ENCODE results near the gene SMAD3.

Gene SMAD3

GRCh38 chr15:67192185-67192820 is 126.9 kb downstream of the SMAD3 start:
- H3K27ac ChIP-seq (ENCODE audit: low read depth, low read length) = no peak overlapping the region
- H3K18ac ChIP-seq (ENCODE audit: low read length) = no peak overlapping the region
- no peak for DNase-seq
- no peak overlapping the region for H3K4me2 ChIP-seq (ENCODE audit: low read length)
- H3K4me1 ChIP-seq (ENCODE audit: control insufficient read depth, low read depth, low read length) = no peaks in the 10 kb centered on the region
- no peak overlapping the region for H2AK5ac ChIP-seq (ENCODE audit: low read length)
- no peak overlapping the region for H4K5ac ChIP-seq (ENCODE audit: low read length)
- H2BK120ac ChIP-seq (ENCODE audit: low read depth, low read length) = no peak overlapping the region
- H3K27me3 ChIP-seq (ENCODE audit: insufficient read depth, low read length, poor library complexity) = no peaks in the 10 kb centered on the region
- H3K36me3 ChIP-seq (ENCODE audit: control insufficient read depth, insufficient read depth, low read length) = no peaks in the 10 kb centered on the region
- H3K56ac ChIP-seq (ENCODE audit: low read length) = no peak overlapping the region
- no peaks in the 10 kb centered on the region for H3K79me2 ChIP-seq (ENCODE audit: control insufficient read depth, insufficient read depth, low read length)
- no peaks in the 10 kb centered on the region for H3K79me1 ChIP-seq (ENCODE audit: low read length)
- no peak overlapping the region for H3K9ac ChIP-seq (ENCODE audit: low read length)
- no CpG with 5 or more reads among the region's 5 CpGs for WGBS (ENCODE audit: extremely low coverage, insufficient coverage, low lambda C conversion rate)
- H3K4me3 ChIP-seq (ENCODE audit: low read length) = no peak overlapping the region
- no peak overlapping the region for H3K4ac ChIP-seq (ENCODE audit: low read depth, low read length)
- no peak overlapping the region for H4K8ac ChIP-seq (ENCODE audit: low read depth, low read length)
- H2BK5ac ChIP-seq (ENCODE audit: low read length) = no peak overlapping the region
- no peak overlapping the region for H2BK15ac ChIP-seq (replicated peaks; ENCODE audit: low read depth)
- no peak overlapping the region for H3K23ac ChIP-seq (ENCODE audit: low read length)

GRCh38 chr15:67193223-67193990 is 128.0 kb downstream of the SMAD3 start:
- H3K9ac ChIP-seq (ENCODE audit: low read length) = no peak overlapping the region
- no peak overlapping the region for H2BK120ac ChIP-seq (ENCODE audit: low read depth, low read length)
- no CpG with 5 or more reads among the region's 12 CpGs for WGBS (ENCODE audit: extremely low coverage, insufficient coverage, low lambda C conversion rate)
- H3K27me3 ChIP-seq (ENCODE audit: insufficient read depth, low read length, poor library complexity) = no peaks in the 10 kb centered on the region
- no peak overlapping the region for H2AK5ac ChIP-seq (ENCODE audit: low read length)
- H2BK15ac ChIP-seq (replicated peaks; ENCODE audit: low read depth) = no peak overlapping the region
- H3K4me1 ChIP-seq (ENCODE audit: control insufficient read depth, low read depth, low read length) = no peaks in the 10 kb centered on the region
- no peaks in the 10 kb centered on the region for H3K36me3 ChIP-seq (ENCODE audit: control insufficient read depth, insufficient read depth, low read length)
- H3K4me2 ChIP-seq (ENCODE audit: low read length) = no peak overlapping the region
- H3K79me2 ChIP-seq (ENCODE audit: control insufficient read depth, insufficient read depth, low read length) = no peaks in the 10 kb centered on the region
- H3K56ac ChIP-seq (ENCODE audit: low read length) = no peak overlapping the region
- no peak overlapping the region for H4K5ac ChIP-seq (ENCODE audit: low read length)
- no peak overlapping the region for H3K4me3 ChIP-seq (ENCODE audit: low read length)
- H4K8ac ChIP-seq (ENCODE audit: low read depth, low read length) = no peak overlapping the region
- no peak overlapping the region for H3K4ac ChIP-seq (ENCODE audit: low read depth, low read length)
- DNase-seq = no peak
- no peak overlapping the region for H2BK5ac ChIP-seq (ENCODE audit: low read length)
- no peak overlapping the region for H3K23ac ChIP-seq (ENCODE audit: low read length)
- no peak overlapping the region for H3K27ac ChIP-seq (ENCODE audit: low read depth, low read length)
- no peaks in the 10 kb centered on the region for H3K79me1 ChIP-seq (ENCODE audit: low read length)
- H3K18ac ChIP-seq (ENCODE audit: low read length) = no peak overlapping the region

- H3K4me3 ChIP-seq (ENCODE audit: low read length) = no peak overlapping the region
- no peak overlapping the region for H2BK120ac ChIP-seq (ENCODE audit: low read depth, low read length)
- no peak overlapping the region for H4K5ac ChIP-seq (ENCODE audit: low read length)
- H3K9ac ChIP-seq (ENCODE audit: low read length) = no peak overlapping the region
- H4K8ac ChIP-seq (ENCODE audit: low read depth, low read length) = no peak overlapping the region
- no peak overlapping the region for H2BK15ac ChIP-seq (replicated peaks; ENCODE audit: low read depth)
- no peaks in the 10 kb centered on the region for H3K27me3 ChIP-seq (ENCODE audit: insufficient read depth, low read length, poor library complexity)
- H3K36me3 ChIP-seq (ENCODE audit: control insufficient read depth, insufficient read depth, low read length) = no peaks in the 10 kb centered on the region
- H3K4me1 ChIP-seq (ENCODE audit: control insufficient read depth, low read depth, low read length) = no peaks in the 10 kb centered on the region
- H3K56ac ChIP-seq (ENCODE audit: low read length) = no peak overlapping the region
- no CpG with 5 or more reads among the region's 9 CpGs for WGBS (ENCODE audit: extremely low coverage, insufficient coverage, low lambda C conversion rate)
- no peaks in the 10 kb centered on the region for H3K79me1 ChIP-seq (ENCODE audit: low read length)
- no peak overlapping the region for H3K27ac ChIP-seq (ENCODE audit: low read depth, low read length)
- no peak overlapping the region for H2AK5ac ChIP-seq (ENCODE audit: low read length)
- H3K23ac ChIP-seq (ENCODE audit: low read length) = no peak overlapping the region
- no peak overlapping the region for H2BK5ac ChIP-seq (ENCODE audit: low read length)
- no peak overlapping the region for H3K4me2 ChIP-seq (ENCODE audit: low read length)
- no peak overlapping the region for H3K4ac ChIP-seq (ENCODE audit: low read depth, low read length)
- DNase-seq = no peak
- no peak overlapping the region for H3K18ac ChIP-seq (ENCODE audit: low read length)
- H3K79me2 ChIP-seq (ENCODE audit: control insufficient read depth, insufficient read depth, low read length) = no peaks in the 10 kb centered on the region
Observed at GRCh38 chr15:67194171-67195114, 129.0 kb downstream of the SMAD3 start.

GRCh38 chr15:67195305-67195704 is 129.9 kb downstream of the SMAD3 start:
- Histone ChIP-seq H4K5ac (ENCODE audit: low read length) (no peak overlapping the region), H3K23ac (ENCODE audit: low read length) (no peak overlapping the region), H3K79me2 (ENCODE audit: control insufficient read depth, insufficient read depth, low read length) (no peaks in the 10 kb centered on the region), H3K56ac (ENCODE audit: low read length) (no peak overlapping the region), H3K4me1 (ENCODE audit: control insufficient read depth, low read depth, low read length) (no peaks in the 10 kb centered on the region), H3K27ac (ENCODE audit: low read depth, low read length) (no peak overlapping the region), H3K4me2 (ENCODE audit: low read length) (no peak overlapping the region), H3K18ac (ENCODE audit: low read length) (no peak overlapping the region), H3K4me3 (ENCODE audit: low read length) (no peak overlapping the region), H2AK5ac (ENCODE audit: low read length) (no peak overlapping the region), H3K27me3 (ENCODE audit: insufficient read depth, low read length, poor library complexity) (no peaks in the 10 kb centered on the region), H3K9ac (ENCODE audit: low read length) (no peak overlapping the region), H3K36me3 (ENCODE audit: control insufficient read depth, insufficient read depth, low read length) (no peaks in the 10 kb centered on the region), H3K4ac (ENCODE audit: low read depth, low read length) (no peak overlapping the region), H2BK5ac (ENCODE audit: low read length) (no peak overlapping the region), H2BK15ac (replicated peaks; ENCODE audit: low read depth) (no peak overlapping the region), H4K8ac (ENCODE audit: low read depth, low read length) (no peak overlapping the region), H2BK120ac (ENCODE audit: low read depth, low read length) (no peak overlapping the region), H3K79me1 (ENCODE audit: low read length) (no peaks in the 10 kb centered on the region)
- no peak for DNase-seq
- WGBS (ENCODE audit: extremely low coverage, insufficient coverage, low lambda C conversion rate) = no CpG with 5 or more reads among the region's 3 CpGs

- no peak overlapping the region for H3K27ac ChIP-seq (ENCODE audit: low read depth, low read length)
- no peaks in the 10 kb centered on the region for H3K36me3 ChIP-seq (ENCODE audit: control insufficient read depth, insufficient read depth, low read length)
- H2BK5ac ChIP-seq (ENCODE audit: low read length) = no peak overlapping the region
- no peaks in the 10 kb centered on the region for H3K79me1 ChIP-seq (ENCODE audit: low read length)
- no peak overlapping the region for H3K18ac ChIP-seq (ENCODE audit: low read length)
- no peaks in the 10 kb centered on the region for H3K27me3 ChIP-seq (ENCODE audit: insufficient read depth, low read length, poor library complexity)
- H3K56ac ChIP-seq (ENCODE audit: low read length) = no peak overlapping the region
- no peaks in the 10 kb centered on the region for H3K4me1 ChIP-seq (ENCODE audit: control insufficient read depth, low read depth, low read length)
- no peak overlapping the region for H3K4ac ChIP-seq (ENCODE audit: low read depth, low read length)
- no peak overlapping the region for H2BK15ac ChIP-seq (replicated peaks; ENCODE audit: low read depth)
- H4K8ac ChIP-seq (ENCODE audit: low read depth, low read length) = no peak overlapping the region
- no peak overlapping the region for H2BK120ac ChIP-seq (ENCODE audit: low read depth, low read length)
- no peak overlapping the region for H3K4me3 ChIP-seq (ENCODE audit: low read length)
- H4K5ac ChIP-seq (ENCODE audit: low read length) = no peak overlapping the region
- no peak for DNase-seq
- no peak overlapping the region for H3K4me2 ChIP-seq (ENCODE audit: low read length)
- no peak overlapping the region for H2AK5ac ChIP-seq (ENCODE audit: low read length)
- no peaks in the 10 kb centered on the region for H3K79me2 ChIP-seq (ENCODE audit: control insufficient read depth, insufficient read depth, low read length)
- H3K9ac ChIP-seq (ENCODE audit: low read length) = no peak overlapping the region
- H3K23ac ChIP-seq (ENCODE audit: low read length) = no peak overlapping the region
- no CpG with 5 or more reads among the region's 6 CpGs for WGBS (ENCODE audit: extremely low coverage, insufficient coverage, low lambda C conversion rate)
Observed at GRCh38 chr15:67196222-67196621, 130.8 kb downstream of the SMAD3 start.

All from mesendoderm (in vitro differentiated cells).